ENCODE data around the gene KMT2D. TPM values are rescaled to one million over a fixed set of nuclear protein-coding genes. Genes with fewer than 3 reads are reported as not detected.

KMT2D gene
- total and polyA plus RNA-seq, 10 of the 15 experiments (the other 5 are each of a cell fraction or from before 2014, with no cell fraction given), result 0.51 to 71.5 (median 10.4) TPM

- TF ChIP-seq, protein P1, sequence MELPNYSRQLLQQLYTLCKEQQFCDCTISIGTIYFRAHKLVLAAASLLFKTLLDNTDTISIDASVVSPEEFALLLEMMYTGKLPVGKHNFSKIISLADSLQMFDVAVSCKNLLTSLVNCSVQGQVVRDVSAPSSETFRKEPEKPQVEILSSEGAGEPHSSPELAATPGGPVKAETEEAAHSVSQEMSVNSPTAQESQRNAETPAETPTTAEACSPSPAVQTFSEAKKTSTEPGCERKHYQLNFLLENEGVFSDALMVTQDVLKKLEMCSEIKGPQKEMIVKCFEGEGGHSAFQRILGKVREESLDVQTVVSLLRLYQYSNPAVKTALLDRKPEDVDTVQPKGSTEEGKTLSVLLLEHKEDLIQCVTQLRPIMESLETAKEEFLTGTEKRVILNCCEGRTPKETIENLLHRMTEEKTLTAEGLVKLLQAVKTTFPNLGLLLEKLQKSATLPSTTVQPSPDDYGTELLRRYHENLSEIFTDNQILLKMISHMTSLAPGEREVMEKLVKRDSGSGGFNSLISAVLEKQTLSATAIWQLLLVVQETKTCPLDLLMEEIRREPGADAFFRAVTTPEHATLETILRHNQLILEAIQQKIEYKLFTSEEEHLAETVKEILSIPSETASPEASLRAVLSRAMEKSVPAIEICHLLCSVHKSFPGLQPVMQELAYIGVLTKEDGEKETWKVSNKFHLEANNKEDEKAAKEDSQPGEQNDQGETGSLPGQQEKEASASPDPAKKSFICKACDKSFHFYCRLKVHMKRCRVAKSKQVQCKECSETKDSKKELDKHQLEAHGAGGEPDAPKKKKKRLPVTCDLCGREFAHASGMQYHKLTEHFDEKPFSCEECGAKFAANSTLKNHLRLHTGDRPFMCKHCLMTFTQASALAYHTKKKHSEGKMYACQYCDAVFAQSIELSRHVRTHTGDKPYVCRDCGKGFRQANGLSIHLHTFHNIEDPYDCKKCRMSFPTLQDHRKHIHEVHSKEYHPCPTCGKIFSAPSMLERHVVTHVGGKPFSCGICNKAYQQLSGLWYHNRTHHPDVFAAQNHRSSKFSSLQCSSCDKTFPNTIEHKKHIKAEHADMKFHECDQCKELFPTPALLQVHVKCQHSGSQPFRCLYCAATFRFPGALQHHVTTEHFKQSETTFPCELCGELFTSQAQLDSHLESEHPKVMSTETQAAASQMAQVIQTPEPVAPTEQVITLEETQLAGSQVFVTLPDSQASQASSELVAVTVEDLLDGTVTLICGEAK (IDR thresholded peaks at IDR 0.05; ENCODE audit: borderline replicate concordance), result no peak; the same call in 1 of the 2 replicates
- TF ChIP-seq JUNB (IDR thresholded peaks at IDR 0.05) (peak; percentile 80), MEF2A (IDR thresholded peaks at IDR 0.05; ENCODE audit: insufficient read depth, low read depth, low read length) (no peak), BHLHE40 (IDR thresholded peaks at IDR 0.05; ENCODE audit: borderline replicate concordance in 1 of 2, low read depth in 2 of 2, low read length in 1 of 2) (peak; percentile 94 to 95), HDGF (IDR thresholded peaks at IDR 0.05) (peak; percentile 87), TCF7 (IDR thresholded peaks at IDR 0.05; ENCODE audit: borderline replicate concordance) (no peak), RCOR1 (conservative IDR thresholded peaks at IDR 0.05; ENCODE audit: low read depth, low read length) (no peak), POLR2AphosphoS5 (IDR thresholded peaks at IDR 0.05; ENCODE audit: low read length) (peak; percentile 59), RAD51 (IDR thresholded peaks at IDR 0.05) (peak; percentile 96), TAF1 (IDR thresholded peaks at IDR 0.05; ENCODE audit: borderline replicate concordance, low read depth, low read length) (0 out of 2 replicates have a peak, but pooled peaks have one; percentile 31), TARDBP (IDR thresholded peaks at IDR 0.05; ENCODE audit: borderline replicate concordance) (no peak), ESRRA (IDR thresholded peaks at IDR 0.05; ENCODE audit: low read length) (no peak), ZNF217 (IDR thresholded peaks at IDR 0.05) (no peak), NRF1 (conservative IDR thresholded peaks at IDR 0.05; ENCODE audit: low read depth, low read length) (peak; percentile 79), POLR2AphosphoS2 (IDR thresholded peaks at IDR 0.05; ENCODE audit: low read depth, low read length) (no peak), NR2C2 (IDR thresholded peaks at IDR 0.05; ENCODE audit: borderline replicate concordance, control insufficient read depth, insufficient read length, low read depth) (no peak), GATAD2B (conservative IDR thresholded peaks at IDR 0.05; ENCODE audit: low read depth) (peak; percentile 40; the same call in 1 of the 2 replicates), ZBTB11 (CRISPR knock-in tag; IDR thresholded peaks at IDR 0.05) (no peak)
- TF ChIP-seq, protein P2, sequence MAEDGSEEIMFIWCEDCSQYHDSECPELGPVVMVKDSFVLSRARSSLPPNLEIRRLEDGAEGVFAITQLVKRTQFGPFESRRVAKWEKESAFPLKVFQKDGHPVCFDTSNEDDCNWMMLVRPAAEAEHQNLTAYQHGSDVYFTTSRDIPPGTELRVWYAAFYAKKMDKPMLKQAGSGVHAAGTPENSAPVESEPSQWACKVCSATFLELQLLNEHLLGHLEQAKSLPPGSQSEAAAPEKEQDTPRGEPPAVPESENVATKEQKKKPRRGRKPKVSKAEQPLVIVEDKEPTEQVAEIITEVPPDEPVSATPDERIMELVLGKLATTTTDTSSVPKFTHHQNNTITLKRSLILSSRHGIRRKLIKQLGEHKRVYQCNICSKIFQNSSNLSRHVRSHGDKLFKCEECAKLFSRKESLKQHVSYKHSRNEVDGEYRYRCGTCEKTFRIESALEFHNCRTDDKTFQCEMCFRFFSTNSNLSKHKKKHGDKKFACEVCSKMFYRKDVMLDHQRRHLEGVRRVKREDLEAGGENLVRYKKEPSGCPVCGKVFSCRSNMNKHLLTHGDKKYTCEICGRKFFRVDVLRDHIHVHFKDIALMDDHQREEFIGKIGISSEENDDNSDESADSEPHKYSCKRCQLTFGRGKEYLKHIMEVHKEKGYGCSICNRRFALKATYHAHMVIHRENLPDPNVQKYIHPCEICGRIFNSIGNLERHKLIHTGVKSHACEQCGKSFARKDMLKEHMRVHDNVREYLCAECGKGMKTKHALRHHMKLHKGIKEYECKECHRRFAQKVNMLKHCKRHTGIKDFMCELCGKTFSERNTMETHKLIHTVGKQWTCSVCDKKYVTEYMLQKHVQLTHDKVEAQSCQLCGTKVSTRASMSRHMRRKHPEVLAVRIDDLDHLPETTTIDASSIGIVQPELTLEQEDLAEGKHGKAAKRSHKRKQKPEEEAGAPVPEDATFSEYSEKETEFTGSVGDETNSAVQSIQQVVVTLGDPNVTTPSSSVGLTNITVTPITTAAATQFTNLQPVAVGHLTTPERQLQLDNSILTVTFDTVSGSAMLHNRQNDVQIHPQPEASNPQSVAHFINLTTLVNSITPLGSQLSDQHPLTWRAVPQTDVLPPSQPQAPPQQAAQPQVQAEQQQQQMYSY (CRISPR knock-in tag; IDR thresholded peaks at IDR 0.05), result no peak
These were observed 9.1 kb upstream of the KMT2D start, which contains the start of gene RHEBL1 (continued) for GRCh38 chr12:49069507-49070346.

Measured in GM12878 (cell line).